Fibroblast of skin of scalp (primary cell): Measurements from ENCODE around the gene CCDC86.

Source experiments
- DNase-seq: peaks from one replicate; pipeline ENCODE4 v3.0.0-alpha.2; 2013

The CCDC86 gene

GRCh38 chr11:60870733-60871377 lies 28.9 kb downstream of the CCDC86 start:
- DNase-seq, result no peak

GRCh38 chr11:60871378-60872061 lies 29.6 kb downstream of the CCDC86 start:
- peak; percentile 51 for DNase-seq

GRCh38 chr11:60872124-60872960 lies 30.4 kb downstream of the CCDC86 start:
- peak; percentile 71 for DNase-seq

GRCh38 chr11:60872961-60873524 lies 31.1 kb downstream of the CCDC86 start:
- DNase-seq, result peak; percentile 86

GRCh38 chr11:60873533-60873932 lies 31.6 kb downstream of the CCDC86 start:
- DNase-seq, result no peak

- DNase-seq, result no peak
Observed at GRCh38 chr11:60874421-60875365, 32.8 kb downstream of the CCDC86 start.

GRCh38 chr11:60875366-60876167 lies 33.7 kb downstream of the CCDC86 start:
- no peak for DNase-seq

- no peak for DNase-seq
Observed at GRCh38 chr11:60876168-60876485, 34.2 kb downstream of the CCDC86 start.

- DNase-seq, result no peak
Observed at GRCh38 chr11:60878245-60879101, 36.6 kb downstream of the CCDC86 start.

- DNase-seq, result no peak
Observed at GRCh38 chr11:60879104-60879503, 37.2 kb downstream of the CCDC86 start.

- DNase-seq, result no peak
Observed at GRCh38 chr11:60879971-60880588, 38.2 kb downstream of the CCDC86 start.

GRCh38 chr11:60880643-60881282 lies 38.9 kb downstream of the CCDC86 start:
- no peak for DNase-seq

GRCh38 chr11:60887556-60887955 lies 45.6 kb downstream of the CCDC86 start:
- DNase-seq, result peak; percentile 51

GRCh38 chr11:60889869-60890311 lies 48.0 kb downstream of the CCDC86 start:
- DNase-seq, result no peak

GRCh38 chr11:60890696-60891095 lies 48.8 kb downstream of the CCDC86 start:
- DNase-seq, result no peak

- no peak for DNase-seq
Observed at GRCh38 chr11:60891103-60891741, 49.3 kb downstream of the CCDC86 start.

- no peak for DNase-seq
Observed at GRCh38 chr11:60895687-60896086, 53.8 kb downstream of the CCDC86 start.

GRCh38 chr11:60897496-60897895 lies 55.6 kb downstream of the CCDC86 start:
- DNase-seq, result no peak
